ENCODE data around the gene PDE5A. TPM values are rescaled to one million over a fixed set of nuclear protein-coding genes. Genes with fewer than 3 reads are reported as not detected.
"Not testable (repeated sequence)": the region's sequence is repeated elsewhere in the genome, so short reads cannot be mapped to it uniquely, and the experiment has no call there.

PDE5A gene
- total RNA-seq, 1 donor from 2014 or later: 3.2 TPM

DNA sequence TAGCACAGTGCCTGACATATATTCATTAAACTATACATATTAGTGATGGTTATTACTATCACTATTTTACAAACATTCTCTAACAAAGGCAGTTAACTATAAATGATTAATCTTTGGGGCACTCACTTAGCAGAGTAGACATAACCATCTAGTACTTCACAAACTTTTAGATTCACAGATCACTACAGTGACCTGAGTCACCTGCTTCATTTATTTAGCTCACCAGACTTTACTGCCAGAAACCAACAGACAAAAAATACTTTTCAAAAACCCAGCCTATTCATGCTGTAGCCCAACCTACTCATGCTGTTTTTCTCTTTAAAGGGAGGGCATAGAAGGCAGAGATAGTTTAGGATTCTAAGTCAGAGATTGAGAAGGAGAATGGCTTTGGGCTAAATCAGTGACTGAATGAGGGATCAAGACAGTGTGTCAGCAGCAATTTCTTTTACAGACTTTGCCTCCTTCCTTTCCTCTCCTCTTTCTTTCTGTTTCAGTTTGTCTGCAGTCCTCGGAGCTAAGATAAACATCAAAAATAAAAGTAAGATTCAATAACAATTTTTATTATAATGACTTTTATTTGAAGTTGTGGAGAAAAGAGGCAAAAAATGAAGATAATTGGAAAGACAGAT lies 34.7 kb upstream of the PDE5A start:
- Mint-ChIP-seq H3K4me3 (ENCODE audit: unreplicated experiment) (no peak overlapping the region), H3K36me3 (ENCODE audit: unreplicated experiment) (no peaks in the 10 kb centered on the region), H3K9me3 (ENCODE audit: unreplicated experiment) (no peaks in the 10 kb centered on the region), H3K27ac (ENCODE audit: unreplicated experiment) (no peak overlapping the region), H3K4me1 (ENCODE audit: low read depth, unreplicated experiment) (peaks cover 10% of the 10 kb centered on the region), H3K27me3 (ENCODE audit: unreplicated experiment) (no peaks in the 10 kb centered on the region)
- no peak for DNase-seq
- TF ChIP-seq, protein P1, sequence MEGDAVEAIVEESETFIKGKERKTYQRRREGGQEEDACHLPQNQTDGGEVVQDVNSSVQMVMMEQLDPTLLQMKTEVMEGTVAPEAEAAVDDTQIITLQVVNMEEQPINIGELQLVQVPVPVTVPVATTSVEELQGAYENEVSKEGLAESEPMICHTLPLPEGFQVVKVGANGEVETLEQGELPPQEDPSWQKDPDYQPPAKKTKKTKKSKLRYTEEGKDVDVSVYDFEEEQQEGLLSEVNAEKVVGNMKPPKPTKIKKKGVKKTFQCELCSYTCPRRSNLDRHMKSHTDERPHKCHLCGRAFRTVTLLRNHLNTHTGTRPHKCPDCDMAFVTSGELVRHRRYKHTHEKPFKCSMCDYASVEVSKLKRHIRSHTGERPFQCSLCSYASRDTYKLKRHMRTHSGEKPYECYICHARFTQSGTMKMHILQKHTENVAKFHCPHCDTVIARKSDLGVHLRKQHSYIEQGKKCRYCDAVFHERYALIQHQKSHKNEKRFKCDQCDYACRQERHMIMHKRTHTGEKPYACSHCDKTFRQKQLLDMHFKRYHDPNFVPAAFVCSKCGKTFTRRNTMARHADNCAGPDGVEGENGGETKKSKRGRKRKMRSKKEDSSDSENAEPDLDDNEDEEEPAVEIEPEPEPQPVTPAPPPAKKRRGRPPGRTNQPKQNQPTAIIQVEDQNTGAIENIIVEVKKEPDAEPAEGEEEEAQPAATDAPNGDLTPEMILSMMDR (IDR thresholded peaks at IDR 0.05; ENCODE audit: partially characterized antibody, unreplicated experiment): no peak

DNA sequence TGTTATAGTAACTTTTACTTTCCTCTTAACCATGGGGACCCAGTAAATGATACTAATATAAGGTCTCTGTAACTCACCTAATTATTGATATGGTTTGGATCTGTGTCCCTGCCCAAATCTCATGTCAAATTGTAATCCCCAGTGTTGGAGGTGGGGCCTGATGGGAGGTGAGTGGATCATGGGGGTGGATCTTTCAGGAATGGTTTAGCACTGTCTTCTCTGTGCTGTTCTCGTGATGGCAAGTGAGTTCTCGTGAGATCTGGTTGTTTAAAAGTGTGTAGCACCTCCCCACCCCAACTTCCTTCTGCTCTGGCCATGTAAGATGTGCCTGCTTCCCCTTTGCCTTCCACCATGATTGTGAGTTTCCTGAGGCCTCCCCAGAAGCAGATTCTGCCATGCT lies 34.0 kb upstream of the PDE5A start:
- not testable (repeated sequence) for H3K27ac Mint-ChIP-seq (ENCODE audit: unreplicated experiment); H3K36me3 Mint-ChIP-seq (ENCODE audit: unreplicated experiment); H3K4me3 Mint-ChIP-seq (ENCODE audit: unreplicated experiment); H3K27me3 Mint-ChIP-seq (ENCODE audit: unreplicated experiment); H3K9me3 Mint-ChIP-seq (ENCODE audit: unreplicated experiment); H3K4me1 Mint-ChIP-seq (ENCODE audit: low read depth, unreplicated experiment); DNase-seq

DNA sequence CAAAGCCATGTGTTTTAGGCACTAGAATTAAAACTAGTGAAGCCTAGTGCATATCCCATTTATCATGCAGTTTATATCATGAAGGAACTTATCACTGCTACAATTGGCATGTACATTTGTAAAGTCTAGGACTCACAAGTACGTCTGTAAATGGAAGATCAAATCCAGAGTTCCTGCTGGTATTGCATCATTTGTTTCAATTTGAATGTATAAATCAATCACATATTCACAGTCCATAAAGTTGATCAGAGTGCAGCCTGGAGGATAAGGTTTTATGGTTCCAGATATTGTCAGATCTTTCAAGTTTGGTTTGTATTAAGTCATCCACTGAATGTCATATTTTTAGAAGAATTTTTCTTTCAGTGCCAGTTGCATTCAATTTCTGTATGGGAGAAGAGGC lies 32.6 kb upstream of the PDE5A start:
- TF ChIP-seq, protein P1 (IDR thresholded peaks at IDR 0.05; ENCODE audit: partially characterized antibody, unreplicated experiment): no peak
- no peaks in the 10 kb centered on the region for H3K36me3 Mint-ChIP-seq (ENCODE audit: unreplicated experiment)
- H3K27me3 Mint-ChIP-seq (ENCODE audit: unreplicated experiment): no peaks in the 10 kb centered on the region

DNA sequence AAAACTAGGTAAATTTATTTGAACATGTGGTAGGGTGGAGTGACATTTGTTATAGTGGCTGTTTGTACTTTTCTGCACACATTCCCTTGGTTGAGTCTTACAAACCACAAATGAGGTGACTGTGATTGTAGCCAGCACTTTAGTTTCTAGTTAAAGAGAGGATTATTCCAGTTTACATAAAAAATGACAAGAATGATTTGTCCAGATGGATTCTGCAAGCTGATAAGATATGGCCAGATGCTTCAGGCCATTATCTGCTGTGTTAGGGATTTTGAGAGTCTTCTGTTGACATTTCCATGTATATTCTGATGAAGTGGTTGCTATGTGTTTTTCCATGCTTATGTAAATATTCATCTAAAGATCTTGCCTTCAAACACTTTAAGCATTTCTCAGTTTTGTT lies 31.0 kb upstream of the PDE5A start:
- Mint-ChIP-seq H3K4me1 (ENCODE audit: low read depth, unreplicated experiment) (no peaks in the 10 kb centered on the region), H3K9me3 (ENCODE audit: unreplicated experiment) (no peaks in the 10 kb centered on the region), H3K36me3 (ENCODE audit: unreplicated experiment) (no peaks in the 10 kb centered on the region), H3K27ac (ENCODE audit: unreplicated experiment) (no peak overlapping the region), H3K27me3 (ENCODE audit: unreplicated experiment) (no peaks in the 10 kb centered on the region), H3K4me3 (ENCODE audit: unreplicated experiment) (no peak overlapping the region)
- no peak for DNase-seq
- TF ChIP-seq, protein P1 (IDR thresholded peaks at IDR 0.05; ENCODE audit: partially characterized antibody, unreplicated experiment): no peak

More for the DNA sequence above, 32.6 kb upstream of the PDE5A start:
- no peak overlapping the region for H3K4me3 Mint-ChIP-seq (ENCODE audit: unreplicated experiment)
- H3K27ac Mint-ChIP-seq (ENCODE audit: unreplicated experiment): no peak overlapping the region
- peaks cover 4% of the 10 kb centered on the region for H3K4me1 Mint-ChIP-seq (ENCODE audit: low read depth, unreplicated experiment)
- no peaks in the 10 kb centered on the region for H3K9me3 Mint-ChIP-seq (ENCODE audit: unreplicated experiment)
- no peak for DNase-seq

DNA sequence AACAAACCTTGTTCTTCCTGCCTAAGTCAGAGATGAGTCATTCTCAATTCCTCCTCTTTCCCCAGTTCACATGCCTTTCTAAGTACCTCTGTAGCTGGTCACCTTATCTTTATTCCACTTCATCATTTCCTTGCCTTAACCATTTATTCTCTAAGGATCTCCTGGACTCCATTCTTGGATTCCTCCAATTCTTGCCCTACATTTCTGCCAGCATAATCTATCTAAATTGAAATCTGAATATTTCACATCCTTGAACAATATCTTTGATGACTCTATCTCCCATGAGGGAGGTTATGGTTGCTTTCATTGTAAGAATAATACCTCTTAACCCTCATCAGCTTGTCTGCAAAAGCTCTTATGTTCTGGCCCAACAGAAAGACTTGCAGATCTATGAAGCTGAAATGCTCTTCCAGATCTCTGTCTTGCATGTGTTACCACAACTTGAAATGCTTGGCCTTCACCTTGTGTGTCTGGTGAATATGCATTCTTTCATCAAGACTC lies 28.6 kb upstream of the PDE5A start:
- Mint-ChIP-seq H3K4me3 (ENCODE audit: unreplicated experiment) (no peak overlapping the region), H3K9me3 (ENCODE audit: unreplicated experiment) (no peaks in the 10 kb centered on the region), H3K27ac (ENCODE audit: unreplicated experiment) (no peak overlapping the region), H3K36me3 (ENCODE audit: unreplicated experiment) (no peaks in the 10 kb centered on the region), H3K27me3 (ENCODE audit: unreplicated experiment) (no peaks in the 10 kb centered on the region), H3K4me1 (ENCODE audit: low read depth, unreplicated experiment) (no peaks in the 10 kb centered on the region)
- DNase-seq: no peak
- TF ChIP-seq, protein P1 (IDR thresholded peaks at IDR 0.05; ENCODE audit: partially characterized antibody, unreplicated experiment): no peak
